Astrocyte (in vitro differentiated cells and primary cell): Measurements from ENCODE around the gene AKR1C4.

Experiments
- EZH2 ChIP-seq: IDR thresholded peaks from 2 replicates; pipeline ENCODE4 v1.6.1; 2012; ENCODE audit warnings: mild to moderate bottlenecking, low read length, inconsistent platforms; ENCODE audit not compliant: insufficient read depth
- TF ChIP-seq, protein P1 (sequence below): IDR thresholded peaks from 2 replicates; pipeline ENCODE4 v1.5.1; 2011; ENCODE audit warnings: low read depth, mild to moderate bottlenecking, inconsistent platforms, low read length, moderate library complexity; ENCODE audit not compliant: insufficient read depth

- TF ChIP-seq, protein P1, sequence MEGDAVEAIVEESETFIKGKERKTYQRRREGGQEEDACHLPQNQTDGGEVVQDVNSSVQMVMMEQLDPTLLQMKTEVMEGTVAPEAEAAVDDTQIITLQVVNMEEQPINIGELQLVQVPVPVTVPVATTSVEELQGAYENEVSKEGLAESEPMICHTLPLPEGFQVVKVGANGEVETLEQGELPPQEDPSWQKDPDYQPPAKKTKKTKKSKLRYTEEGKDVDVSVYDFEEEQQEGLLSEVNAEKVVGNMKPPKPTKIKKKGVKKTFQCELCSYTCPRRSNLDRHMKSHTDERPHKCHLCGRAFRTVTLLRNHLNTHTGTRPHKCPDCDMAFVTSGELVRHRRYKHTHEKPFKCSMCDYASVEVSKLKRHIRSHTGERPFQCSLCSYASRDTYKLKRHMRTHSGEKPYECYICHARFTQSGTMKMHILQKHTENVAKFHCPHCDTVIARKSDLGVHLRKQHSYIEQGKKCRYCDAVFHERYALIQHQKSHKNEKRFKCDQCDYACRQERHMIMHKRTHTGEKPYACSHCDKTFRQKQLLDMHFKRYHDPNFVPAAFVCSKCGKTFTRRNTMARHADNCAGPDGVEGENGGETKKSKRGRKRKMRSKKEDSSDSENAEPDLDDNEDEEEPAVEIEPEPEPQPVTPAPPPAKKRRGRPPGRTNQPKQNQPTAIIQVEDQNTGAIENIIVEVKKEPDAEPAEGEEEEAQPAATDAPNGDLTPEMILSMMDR = no peak
- no peak for TF ChIP-seq EZH2
These were observed 22.6 kb downstream of the AKR1C4 start for GRCh38 chr10:5219262-5219661.
